Measurements from ENCODE around the gene VMP1. TPM values are rescaled to one million over a fixed set of nuclear protein-coding genes. Genes with fewer than 3 reads are reported as not detected.
"Not testable (repeated sequence)": the region's sequence is repeated elsewhere in the genome, so short reads cannot be mapped to it uniquely, and the experiment has no call there.

Gene VMP1
- polyA plus RNA-seq, 2 of the 4 experiments (the other 2 are of a cell fraction) = 395 to 726 TPM

- WGBS (ENCODE audit: missing lambda C conversion rate) = 72% methylated on average over 10 of the region's 10 CpGs
- TF ChIP-seq ZSCAN20 (CRISPR knock-in tag; IDR thresholded peaks at IDR 0.05) (peak; percentile 84; the same call in 1 of the 2 replicates), ZNF302 (CRISPR knock-in tag; IDR thresholded peaks at IDR 0.05) (peak; percentile 36; the same call in 1 of the 2 replicates), TFCP2L1 (CRISPR knock-in tag; IDR thresholded peaks at IDR 0.05) (0 out of 2 replicates have a peak, but pooled peaks have one; percentile 3), EHF (CRISPR knock-in tag; IDR thresholded peaks at IDR 0.05) (peak; percentile 69)
- peaks cover 96% of the 10 kb centered on the region for H3K4me1 ChIP-seq
- DNase-seq (ENCODE audit: low read depth in 1 of 2, low spot score in 1 of 2); ATAC-seq; H3K9me3 ChIP-seq; H3K4me3 ChIP-seq; FAIRE-seq: not testable (repeated sequence)
- POLR2A ChIA-PET = interaction anchor here (0.6 to 1.2 kb wide), 8 partner anchors 23 to 705 kb away, joined by 3 to 15 read pairs (median 4); partner anchors contain the start of gene CLTC
- H3K27ac ChIP-seq = peak overlapping the region; percentile 91 to 96
- CTCF ChIA-PET = interaction anchor here (0.6 to 2.4 kb wide), 20 partner anchors 8 to 524 kb away, joined by 3 to 17 read pairs (median 4); no protein-coding TSS in a partner anchor
- H3K4me2 ChIP-seq = peak overlapping the region; percentile 61
Measured at GRCh38 chr17:59853919-59854729, 146.7 kb downstream of the VMP1 start.

- ChIA-PET CTCF (interaction anchor here (0.7 to 2.2 kb wide), 5 partner anchors 14 to 298 kb away, joined by 3 to 5 read pairs (median 4); no protein-coding TSS in a partner anchor), POLR2A (interaction anchor here (1.1 to 1.4 kb wide), 2 partner anchors 35 to 71 kb away, joined by 4 read pairs; partner anchors contain the start of gene TUBD1)
- H3K27ac ChIP-seq = peak overlapping the region; percentile 91 to 96
- peaks cover 7% of the 10 kb centered on the region; the same call in 1 of the 3 replicates for H3K9me3 ChIP-seq
- peak overlapping the region; percentile 61 for H3K4me2 ChIP-seq
- TF ChIP-seq HOXB13 (CRISPR knock-in tag; IDR thresholded peaks at IDR 0.05; ENCODE audit: low read depth) = peak; percentile 68
- TF ChIP-seq RNF2 (IDR thresholded peaks at IDR 0.05; ENCODE audit: borderline replicate concordance, low read depth) = no peak
- no peak for TF ChIP-seq PHF8 (IDR thresholded peaks at IDR 0.05; ENCODE audit: borderline replicate concordance, low read depth)
- no peak; the same call in none of the 2 replicates for TF ChIP-seq HOXB5 (CRISPR knock-in tag; IDR thresholded peaks at IDR 0.05)
- TF ChIP-seq CEBPB (IDR thresholded peaks at IDR 0.05) = no peak
- no peak for TF ChIP-seq BHLHE40 (IDR thresholded peaks at IDR 0.05; ENCODE audit: low read depth, low read length)
- peak; percentile 15; the same call in 1 of the 2 replicates for TF ChIP-seq GATA3 (IDR thresholded peaks at IDR 0.05; ENCODE audit: borderline replicate concordance)
- no peak for TF ChIP-seq FOXS1 (CRISPR knock-in tag; IDR thresholded peaks at IDR 0.05)
- TF ChIP-seq NR3C1 (IDR thresholded peaks at IDR 0.05) = no peak
- TF ChIP-seq RCOR1 (IDR thresholded peaks at IDR 0.05; ENCODE audit: low read depth, low read length) = no peak
- 0 out of 5 replicates have a peak, but pooled peaks of 1 of the 2 experiments have one; percentile 39 for TF ChIP-seq JUN (IDR thresholded peaks at IDR 0.05)
- TF ChIP-seq PBX3 (IDR thresholded peaks at IDR 0.05) = no peak
- TF ChIP-seq HOXA7 (CRISPR knock-in tag; IDR thresholded peaks at IDR 0.05) = 0 out of 2 replicates have a peak, but pooled peaks have one; percentile 53
- no peak for TF ChIP-seq USF2 (IDR thresholded peaks at IDR 0.05)
- no peak for TF ChIP-seq CBX2 (IDR thresholded peaks at IDR 0.05; ENCODE audit: borderline replicate concordance, low read depth)
- TF ChIP-seq MAFK (IDR thresholded peaks at IDR 0.05; ENCODE audit: partially characterized antibody) = no peak
- TF ChIP-seq HMGXB4 (CRISPR knock-in tag; IDR thresholded peaks at IDR 0.05; ENCODE audit: borderline replicate concordance) = 0 out of 2 replicates have a peak, but pooled peaks have one; percentile 17
- TF ChIP-seq EHF (CRISPR knock-in tag; IDR thresholded peaks at IDR 0.05) = no peak; the same call in 1 of the 2 replicates
- no peak for TF ChIP-seq TFCP2L1 (CRISPR knock-in tag; IDR thresholded peaks at IDR 0.05)
- no peak for TF ChIP-seq BCL3 (IDR thresholded peaks at IDR 0.05)
- no peak for TF ChIP-seq E2F6 (IDR thresholded peaks at IDR 0.05; ENCODE audit: borderline replicate concordance, low read depth)
- TF ChIP-seq CHD4 (IDR thresholded peaks at IDR 0.05; ENCODE audit: borderline replicate concordance) = no peak
- no peak for TF ChIP-seq FOSL2 (IDR thresholded peaks at IDR 0.05)
- no peak for TF ChIP-seq FOSL2 (CRISPR knock-in tag; IDR thresholded peaks at IDR 0.05)
- peaks cover 75% of the 10 kb centered on the region for H3K4me1 ChIP-seq
- no peak for ATAC-seq
- H3K4me3 ChIP-seq = no peak overlapping the region
- 65% methylated on average over 3 of the region's 3 CpGs for WGBS (ENCODE audit: missing lambda C conversion rate)
- DNase-seq (ENCODE audit: low read depth in 1 of 2, low spot score in 1 of 2) = peak in 1 of 2 experiments; percentile 49
- peak; percentile 23 for FAIRE-seq
Measured at GRCh38 chr17:59856859-59857794, 149.7 kb downstream of the VMP1 start.
